Activated CD8-positive, alpha-beta memory T cell treated with anti-CD3 and anti-CD28 coated beads for 1 hour (primary cell): Measurements from ENCODE around the gene PHLPP2.
A peak's percentile ranks its signal among the peaks of the same experiment; 100 is the strongest.
"Not testable (repeated sequence)": the region's sequence is repeated elsewhere in the genome, so short reads cannot be mapped to it uniquely, and the experiment has no call there.

Source experiments
- DNase-seq, 2 donors: peaks; one replicate each; pipeline ENCODE4 v3.0.0-alpha.2; 2020; ENCODE audit warnings: low read depth in 1 of 2; ENCODE audit errors: extremely low read depth in 1 of 2

The PHLPP2 gene

DNA sequence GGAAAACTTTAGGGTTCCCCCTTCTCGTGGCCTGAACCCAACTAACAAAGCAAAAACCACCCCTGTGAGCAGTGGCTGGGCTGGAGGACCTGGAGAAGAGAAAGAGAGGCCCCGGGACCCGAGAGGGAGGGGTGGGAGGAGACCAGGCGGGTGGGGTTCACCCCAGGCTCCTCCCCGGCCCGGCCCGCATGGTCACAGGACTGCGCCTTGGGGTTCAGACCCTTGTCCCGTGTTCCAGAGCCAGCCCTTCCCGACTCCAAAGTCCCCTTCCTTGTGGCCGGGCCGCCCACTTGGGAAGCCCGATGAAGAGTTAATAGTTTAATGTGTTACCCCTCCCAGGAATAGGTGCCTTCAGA, 97.7 kb downstream of the PHLPP2 start:
- DNase-seq = no peak

- DNase-seq = peak in 1 of 2 donors; percentile 1
These were observed 98.3 kb downstream of the PHLPP2 start, which contains the start of gene MARVELD3 for GRCh38 chr16:71626018-71626857. Gene MARVELD3 (plus strand): TSS chr16:71626184. CDS start chr16:71626230, 46 bp downstream.

DNA sequence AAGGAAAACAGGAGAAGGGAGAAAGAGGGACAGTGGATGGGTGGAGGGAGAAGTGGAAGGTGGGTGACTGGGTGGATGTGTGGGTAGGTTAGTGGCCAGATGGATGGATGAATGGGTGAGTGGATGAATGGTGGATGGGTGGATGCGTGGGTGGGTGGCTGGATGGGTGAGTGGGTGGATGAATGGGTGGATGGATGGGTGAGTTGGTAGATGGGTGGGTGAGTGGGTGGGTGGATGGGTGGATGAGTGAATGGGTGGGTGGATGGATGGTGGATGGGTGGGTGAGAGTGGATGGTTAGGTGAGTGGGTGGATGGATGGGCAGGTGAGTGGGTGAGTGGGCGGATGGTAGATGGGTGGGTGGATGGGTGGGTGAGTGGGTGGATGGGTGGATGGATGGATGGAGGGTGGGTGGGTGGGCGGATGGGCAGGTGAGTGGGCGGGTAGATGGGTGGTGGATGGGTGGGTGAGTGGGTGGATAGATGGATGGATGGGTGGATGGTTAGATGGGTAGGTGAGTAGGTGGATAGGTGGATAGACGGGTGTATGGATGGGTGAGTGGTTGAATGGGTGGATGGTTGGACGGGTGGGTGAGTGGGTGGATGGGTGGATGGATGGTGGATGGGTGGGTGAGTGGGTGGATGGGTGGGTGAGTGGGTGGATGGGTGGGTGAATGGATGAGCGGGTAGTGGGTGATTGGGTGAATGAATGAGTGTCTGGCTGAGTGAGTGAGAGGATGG, 99.2 kb downstream of the PHLPP2 start:
- no peak for DNase-seq

GRCh38 chr16:71623597-71623996, 100.9 kb downstream of the PHLPP2 start:
- DNase-seq = no peak

DNA sequence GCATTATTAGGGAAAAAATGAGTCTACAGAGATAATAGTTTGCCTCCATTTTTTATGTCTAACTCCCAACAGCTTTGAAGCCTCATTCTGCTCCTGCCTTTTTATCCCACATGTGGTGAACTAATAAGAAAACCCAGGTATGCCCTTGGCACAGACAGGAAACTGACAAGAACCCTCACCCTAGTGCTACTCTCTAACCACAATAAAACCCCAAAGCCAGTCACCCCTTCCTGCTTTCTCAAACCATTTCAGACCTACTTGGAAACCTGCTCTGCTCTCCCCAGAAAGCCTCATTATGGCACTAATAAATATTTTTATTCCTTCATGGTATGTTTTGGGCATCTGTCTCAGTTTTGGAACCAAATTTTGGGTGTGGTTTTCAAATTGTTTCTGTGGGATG, 102.4 kb downstream of the PHLPP2 start:
- no peak for DNase-seq

DNA sequence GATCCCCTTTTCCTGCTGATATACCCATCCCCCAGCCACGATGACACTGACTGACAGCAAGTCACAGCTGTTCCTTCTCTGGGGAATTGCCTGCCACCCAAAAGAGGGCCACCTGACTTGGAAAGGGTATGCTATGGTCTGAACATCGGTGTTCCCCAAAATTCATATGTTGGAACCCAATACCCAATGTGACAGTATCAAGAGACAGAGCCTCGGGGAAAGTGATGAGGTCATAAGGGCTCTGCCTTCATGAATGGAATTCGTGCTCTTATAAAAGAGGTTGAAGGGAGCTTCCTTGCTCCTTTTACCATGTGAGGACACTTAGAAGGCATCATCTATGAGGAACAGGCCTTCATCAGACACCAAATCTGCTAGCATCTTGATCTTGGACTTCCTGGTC, 106.1 kb downstream of the PHLPP2 start:
- DNase-seq = no peak

GRCh38 chr16:71614956-71615355, 109.5 kb downstream of the PHLPP2 start:
- DNase-seq = not testable (repeated sequence)

- DNase-seq = peak; percentile 46 to 70
These were observed 113.3 kb downstream of the PHLPP2 start for GRCh38 chr16:71610936-71611871.

GRCh38 chr16:71610447-71610846, 114.1 kb downstream of the PHLPP2 start:
- no peak for DNase-seq

DNA sequence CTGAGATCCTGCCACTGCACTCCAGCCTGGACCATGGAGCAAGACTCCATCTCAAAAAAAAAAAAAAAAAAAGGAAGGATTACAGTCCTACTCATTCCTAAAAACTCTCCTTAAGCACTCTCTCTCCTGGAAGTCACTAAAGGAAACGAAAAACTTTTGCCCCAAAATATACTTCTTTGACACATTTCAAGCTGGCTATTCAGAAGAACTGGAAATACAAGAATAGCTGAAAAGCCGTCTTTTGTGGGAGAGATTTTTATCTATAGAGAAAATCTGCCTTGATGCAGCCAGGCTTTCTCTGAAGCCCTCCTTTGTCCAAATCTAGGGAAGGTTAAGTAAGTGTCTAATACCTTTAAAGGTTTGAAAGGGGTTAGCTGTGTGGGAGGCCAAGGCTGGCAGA, 115.4 kb downstream of the PHLPP2 start:
- no peak for DNase-seq

GRCh38 chr16:71600822-71601221, 123.7 kb downstream of the PHLPP2 start:
- DNase-seq = no peak

GRCh38 chr16:71598426-71598825, 126.1 kb downstream of the PHLPP2 start:
- not testable (repeated sequence) for DNase-seq

DNA sequence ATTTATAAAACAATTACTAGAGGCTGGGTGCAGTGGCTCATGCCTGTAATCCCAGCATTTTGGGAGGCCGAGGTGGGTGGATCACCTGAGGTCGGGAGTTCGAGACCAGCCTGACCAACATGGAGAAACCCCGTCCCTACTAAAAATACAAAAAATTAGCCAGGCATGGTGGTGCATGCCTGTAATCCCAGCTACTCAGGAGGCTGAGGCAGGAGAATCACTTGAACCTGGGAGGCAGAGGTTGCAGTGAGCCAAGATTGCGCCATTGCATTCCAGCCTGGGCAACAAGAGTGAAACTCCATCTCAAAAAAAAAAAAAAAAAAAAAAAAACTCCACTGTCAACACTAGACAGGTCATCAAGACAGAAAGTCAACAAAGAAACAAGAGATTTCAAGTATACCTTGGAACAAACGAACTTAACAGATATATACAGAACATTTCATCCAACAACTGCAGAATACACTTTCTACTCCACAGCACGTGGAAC, 129.1 kb downstream of the PHLPP2 start:
- DNase-seq = not testable (repeated sequence)
